CD14-positive monocyte (primary cell): ENCODE measurements around the gene RFPL1. TPM values are rescaled to one million over a fixed set of nuclear protein-coding genes. Genes with fewer than 3 reads are reported as not detected.
A peak's percentile ranks its signal among the peaks of the same experiment; 100 is the strongest.
"Not testable (repeated sequence)": the region's sequence is repeated elsewhere in the genome, so short reads cannot be mapped to it uniquely, and the experiment has no call there.

ENCODE experiments used
- DNase-seq, 3 donors: peaks; one replicate each; pipeline ENCODE4 v3.0.0-alpha.2; 2011 to 2022
- H2AFZ ChIP-seq: 2 replicates; pipeline ENCODE4 v1.6.0; 2012; ENCODE audit warnings: mild to moderate bottlenecking, low read depth, low read length, inconsistent platforms; ENCODE audit not compliant: insufficient read depth, poor library complexity, severe bottlenecking
- H3K27ac ChIP-seq, 2 donors: 1 replicate in 1 of 2; 2 replicates in 1 of 2; pipeline ENCODE4 v1.5.1; 2012 to 2013; ENCODE audit warnings: low read length in 2 of 2, control low read depth in 1 of 2, inconsistent platforms in 1 of 2, low read depth in 1 of 2, mild to moderate bottlenecking in 1 of 2
- H3K27me3 ChIP-seq, 2 donors: one replicate each; pipeline versions ENCODE4 v1.6.0 to v1.6.1; 2011 to 2013; ENCODE audit warnings: low read length in 2 of 2; ENCODE audit not compliant: control insufficient read depth in 2 of 2, insufficient read depth in 2 of 2
- H3K36me3 ChIP-seq, 2 donors: replicated peaks in 1 of 2; 1 replicate in 1 of 2; 2 replicates in 1 of 2; pipeline versions ENCODE4 v1.5.1 to v1.6.1; 2012 to 2013; ENCODE audit warnings: low read length in 2 of 2, control low read depth in 1 of 2, inconsistent platforms in 1 of 2, mild to moderate bottlenecking in 1 of 2; ENCODE audit not compliant: insufficient read depth in 2 of 2, control insufficient read depth in 1 of 2
- H3K4me1 ChIP-seq, 2 donors: 1 replicate in 1 of 2; 2 replicates in 1 of 2; pipeline versions ENCODE4 v1.5.1 to v1.6.1; 2012 to 2013; ENCODE audit warnings: low read length in 2 of 2, control low read depth in 1 of 2, inconsistent platforms in 1 of 2, mild to moderate bottlenecking in 1 of 2, moderate library complexity in 1 of 2; ENCODE audit not compliant: insufficient read depth in 2 of 2, control insufficient read depth in 1 of 2
- H3K4me2 ChIP-seq: replicated peaks from 2 replicates; pipeline ENCODE3; 2012; ENCODE audit warnings: low read length, moderate library complexity, mild to moderate bottlenecking; ENCODE audit not compliant: poor library complexity, severe bottlenecking; ENCODE audit errors: extremely low read depth
- H3K4me3 ChIP-seq, 3 experiments: fragments of 200-600 bp in 1 of 3; sonication (generic) in 1 of 3; replicated peaks in 1 of 3; 1 replicate in 2 of 3; 2 replicates in 1 of 3; pipeline ENCODE4 v1.5.1; 2011 to 2013; ENCODE audit warnings: low read length in 3 of 3, mild to moderate bottlenecking in 3 of 3, control low read depth in 2 of 3, low read depth in 2 of 3, inconsistent platforms in 1 of 3, moderate library complexity in 1 of 3
- H3K79me2 ChIP-seq: 2 replicates; pipeline ENCODE4 v1.6.0; 2012; ENCODE audit warnings: mild to moderate bottlenecking, control low read depth, inconsistent platforms, low read length, moderate library complexity; ENCODE audit not compliant: insufficient read depth
- H3K9ac ChIP-seq: 2 replicates; pipeline ENCODE4 v1.6.0; 2017; ENCODE audit warnings: low read length, mild to moderate bottlenecking; ENCODE audit not compliant: insufficient read depth, poor library complexity, severe bottlenecking
- H3K9me3 ChIP-seq, 2 donors: replicated peaks in 1 of 2; 1 replicate in 1 of 2; 2 replicates in 1 of 2; pipeline versions ENCODE4 v1.5.1 to v1.6.1; 2012 to 2013; ENCODE audit warnings: low read length in 2 of 2, control low read depth in 1 of 2; ENCODE audit not compliant: control insufficient read depth in 1 of 2, insufficient read depth in 1 of 2
- H4K20me1 ChIP-seq: 2 replicates; pipeline ENCODE4 v1.6.0; 2012; ENCODE audit warnings: mild to moderate bottlenecking, low read length, control low read depth, moderate library complexity; ENCODE audit not compliant: insufficient read depth
- H3K27ac Mint-ChIP-seq, 7 donors: one replicate each; pipeline ENCODE4 v1.8.0; 2020; ENCODE audit warnings: mild to moderate bottlenecking in 7 of 7, mixed read lengths in 7 of 7, moderate library complexity in 6 of 7, inconsistent platforms in 2 of 7
- H3K27me3 Mint-ChIP-seq, 3 donors: one replicate each; pipeline ENCODE4 v1.8.0; 2021 to 2022; ENCODE audit warnings: low read depth in 3 of 3, mild to moderate bottlenecking in 3 of 3, mixed read lengths in 3 of 3, moderate library complexity in 3 of 3, inconsistent platforms in 1 of 3
- H3K36me3 Mint-ChIP-seq, 2 donors: one replicate each; pipeline ENCODE4 v1.8.0; 2020; ENCODE audit warnings: mixed read lengths in 2 of 2, inconsistent platforms in 1 of 2, mild to moderate bottlenecking in 1 of 2
- H3K4me1 Mint-ChIP-seq: one replicate; pipeline ENCODE4 v1.8.0; 2020; ENCODE audit warnings: mild to moderate bottlenecking, mixed read lengths
- H3K4me3 Mint-ChIP-seq, 2 donors: one replicate each; pipeline ENCODE4 v1.8.0; 2020; ENCODE audit warnings: mild to moderate bottlenecking in 2 of 2, mixed read lengths in 2 of 2, moderate library complexity in 1 of 2
- H3K9me3 Mint-ChIP-seq, 7 donors: one replicate each; pipeline ENCODE4 v1.8.0; 2020 to 2022; ENCODE audit warnings: mixed read lengths in 7 of 7, mild to moderate bottlenecking in 6 of 7, moderate library complexity in 6 of 7, inconsistent platforms in 2 of 7
- WGBS: methylation state at CpG from one replicate; pipeline ENCODE4 v1.1.5; 2013; ENCODE audit warnings: missing lambda C conversion rate; ENCODE audit not compliant: insufficient coverage; 5-methylcytosine and 5-hydroxymethylcytosine counted together
- intact Hi-C, 2 donors: fragments of 100-400 bp; cut with micrococcal nuclease; formaldehyde crosslinking; loops; one replicate each; pipeline versions ENCODE4 v1.15.0 to v1.15.1; 2023
- polyA plus RNA-seq, 3 donors: library from polyadenylated mRNA; depleted of rRNA in 1 of 3; unstranded in 2 of 3; stranded (reverse) in 1 of 3; fragments of 300-500 nt in 2 of 3; fragments of >200 nt in 1 of 3; fragmentation: Illumina TruSeq in 2 of 3; gene quantifications; 1 replicate in 2 of 3; 2 replicates in 1 of 3; pipeline ENCODE4 v1.2.3, GENCODE V29; 2012 to 2021
- TF ChIP-seq, protein P1 (sequence below): fragments of 200-600 bp; IDR thresholded peaks from one replicate; pipeline ENCODE4 v1.8.0; 2022; ENCODE audit warnings: antibody characterized with exemption, mild to moderate bottlenecking

RFPL1 gene
- polyA plus RNA-seq, 3 donors, result 0.20 TPM; not detected in 2

DNA sequence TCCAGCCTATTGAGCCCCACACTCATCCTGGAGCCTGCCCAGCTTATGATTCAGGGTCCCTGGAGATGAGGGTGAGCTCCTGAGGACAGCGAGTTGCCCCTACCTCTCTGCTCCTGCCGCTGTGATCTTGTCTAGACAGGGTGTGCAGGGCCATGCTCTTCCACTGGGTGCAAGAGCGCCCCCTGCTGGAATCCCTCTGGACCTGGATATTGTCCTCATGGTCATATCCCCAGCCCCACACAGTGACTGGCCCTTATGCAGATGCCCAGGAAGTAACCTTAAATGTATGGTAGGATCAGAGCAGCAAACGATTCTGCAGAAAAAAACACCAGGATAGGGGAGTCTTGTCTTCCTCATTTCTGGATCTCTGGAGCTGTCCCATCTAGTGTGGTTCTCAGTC lies 25.6 kb upstream of the RFPL1 start:
- H3K36me3 Mint-ChIP-seq, H3K9me3 ChIP-seq, H3K36me3 ChIP-seq, H3K27me3 Mint-ChIP-seq, H3K27me3 ChIP-seq, H3K4me3 ChIP-seq, H3K4me2 ChIP-seq, H4K20me1 ChIP-seq, H3K9ac ChIP-seq, intact Hi-C loops, H3K4me3 Mint-ChIP-seq, H3K9me3 Mint-ChIP-seq, DNase-seq, H2AFZ ChIP-seq, H3K27ac ChIP-seq, H3K79me2 ChIP-seq: not testable (repeated sequence)
- TF ChIP-seq, protein P1, sequence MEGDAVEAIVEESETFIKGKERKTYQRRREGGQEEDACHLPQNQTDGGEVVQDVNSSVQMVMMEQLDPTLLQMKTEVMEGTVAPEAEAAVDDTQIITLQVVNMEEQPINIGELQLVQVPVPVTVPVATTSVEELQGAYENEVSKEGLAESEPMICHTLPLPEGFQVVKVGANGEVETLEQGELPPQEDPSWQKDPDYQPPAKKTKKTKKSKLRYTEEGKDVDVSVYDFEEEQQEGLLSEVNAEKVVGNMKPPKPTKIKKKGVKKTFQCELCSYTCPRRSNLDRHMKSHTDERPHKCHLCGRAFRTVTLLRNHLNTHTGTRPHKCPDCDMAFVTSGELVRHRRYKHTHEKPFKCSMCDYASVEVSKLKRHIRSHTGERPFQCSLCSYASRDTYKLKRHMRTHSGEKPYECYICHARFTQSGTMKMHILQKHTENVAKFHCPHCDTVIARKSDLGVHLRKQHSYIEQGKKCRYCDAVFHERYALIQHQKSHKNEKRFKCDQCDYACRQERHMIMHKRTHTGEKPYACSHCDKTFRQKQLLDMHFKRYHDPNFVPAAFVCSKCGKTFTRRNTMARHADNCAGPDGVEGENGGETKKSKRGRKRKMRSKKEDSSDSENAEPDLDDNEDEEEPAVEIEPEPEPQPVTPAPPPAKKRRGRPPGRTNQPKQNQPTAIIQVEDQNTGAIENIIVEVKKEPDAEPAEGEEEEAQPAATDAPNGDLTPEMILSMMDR, result peak; percentile 33
- no CpG with 5 or more reads among the region's 4 CpGs for WGBS
- H3K27ac Mint-ChIP-seq, result peak overlapping the region in 3 of 7 donors; percentile 33 to 89 (median 36)
- peaks cover 37 to 48% of the 10 kb centered on the region in 2 donors for H3K4me1 ChIP-seq
- H3K4me1 Mint-ChIP-seq, result peaks cover 47% of the 10 kb centered on the region

DNA sequence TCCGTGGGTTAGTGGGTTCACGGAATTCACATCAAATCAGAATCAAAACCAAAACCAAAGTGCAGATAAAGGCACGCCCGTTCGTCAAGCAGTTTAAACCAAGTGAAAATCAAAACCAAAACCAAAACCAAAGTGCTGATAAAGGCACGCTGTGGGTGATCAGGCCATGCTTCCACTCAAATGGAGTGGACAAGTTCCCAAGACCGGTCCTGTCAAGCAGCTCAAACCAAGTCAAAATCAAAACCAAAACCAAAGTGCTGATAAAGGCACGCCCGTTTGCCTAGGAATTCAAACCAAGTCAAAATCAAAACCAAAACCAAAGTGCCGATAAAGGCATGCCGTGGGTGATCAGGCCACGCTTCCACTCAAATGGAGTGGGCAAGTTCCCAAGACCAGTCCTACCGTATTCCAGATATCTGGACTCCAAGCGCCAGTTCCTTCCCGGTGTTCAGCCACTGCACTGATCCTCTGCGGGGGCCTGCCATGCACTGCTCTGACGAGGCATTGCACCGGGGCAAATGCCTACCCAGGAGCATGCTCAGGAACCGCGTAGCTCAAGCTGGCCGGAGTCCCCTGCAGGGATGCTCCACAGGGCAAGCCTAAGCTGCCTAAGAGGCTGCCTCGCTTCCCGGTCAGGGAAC lies 23.3 kb upstream of the RFPL1 start:
- H3K9me3 ChIP-seq, H4K20me1 ChIP-seq, H3K36me3 ChIP-seq, H3K79me2 ChIP-seq, H3K9me3 Mint-ChIP-seq, H3K36me3 Mint-ChIP-seq, H3K27me3 Mint-ChIP-seq, H3K27me3 ChIP-seq: not testable (repeated sequence)
- intact Hi-C loops, result loop anchor here in 1 of 2 donors (2.0 kb wide), 1 partner anchor 26 kb away; the partner anchor contains the start of gene AP1B1
- DNase-seq, result peak; percentile 36 to 55 (median 46)
- 32% methylated on average over 23 of the region's 23 CpGs for WGBS
- peak overlapping the region; percentile 91 for H2AFZ ChIP-seq
- H3K4me3 ChIP-seq, result peak overlapping the region; percentile 60 to 82 (median 63)
- H3K4me3 Mint-ChIP-seq, result peak overlapping the region; percentile 90 to 98
- H3K27ac Mint-ChIP-seq, result peak overlapping the region; percentile 87 to 92 (median 89)
- H3K9ac ChIP-seq, result peak overlapping the region; percentile 27
- peak overlapping the region; percentile 74 for H3K4me2 ChIP-seq
- peaks cover 26 to 34% of the 10 kb centered on the region in 2 donors for H3K4me1 ChIP-seq
- H3K4me1 Mint-ChIP-seq, result peaks cover 35% of the 10 kb centered on the region
- H3K27ac ChIP-seq, result peak overlapping the region; percentile 27 to 67

DNA sequence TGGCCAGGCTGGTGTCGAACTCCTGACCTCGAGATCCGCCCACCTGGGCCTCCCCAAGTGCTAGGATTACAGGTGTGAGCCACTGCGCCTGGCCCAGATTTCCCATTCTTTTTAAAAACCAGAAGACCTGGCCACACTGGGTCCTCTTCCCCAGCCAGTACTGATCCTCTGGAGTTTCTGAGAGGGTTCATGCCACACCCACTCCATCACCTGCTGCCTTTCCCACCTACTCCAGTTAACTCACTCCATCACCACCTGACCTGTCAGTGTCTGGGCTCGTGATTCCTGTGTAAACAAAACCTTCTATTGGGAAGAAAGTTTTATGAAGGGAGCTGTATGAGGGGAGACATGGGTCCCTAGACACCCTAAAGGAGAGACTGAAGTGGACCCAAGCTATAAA lies 19.7 kb upstream of the RFPL1 start:
- H3K4me2 ChIP-seq, H2AFZ ChIP-seq, H3K4me3 Mint-ChIP-seq, H3K27ac Mint-ChIP-seq, H3K79me2 ChIP-seq, intact Hi-C loops, H3K9me3 Mint-ChIP-seq, H3K4me3 ChIP-seq, H3K27me3 Mint-ChIP-seq, H3K27me3 ChIP-seq, H4K20me1 ChIP-seq, H3K9ac ChIP-seq, H3K27ac ChIP-seq, H3K9me3 ChIP-seq, H3K36me3 ChIP-seq, H3K36me3 Mint-ChIP-seq, DNase-seq: not testable (repeated sequence)
- H3K4me1 ChIP-seq, result peaks cover 7 to 13% of the 10 kb centered on the region in 2 donors
- WGBS, result no CpG with 5 or more reads among the region's 5 CpGs
- H3K4me1 Mint-ChIP-seq, result peaks cover 14% of the 10 kb centered on the region
